HG02943 (cell line): ENCODE measurements around the gene DPP4.

Experiments
- ATAC-seq: cut with Tn5 transposase; IDR thresholded peaks from one replicate; pipeline ENCODE4 v1.9.1; 2021; ENCODE audit warnings: mild to moderate bottlenecking, low read depth, moderate library complexity; ENCODE audit not compliant: unreplicated experiment

The DPP4 gene

GRCh38 chr2:162022290-162022945, 51.6 kb downstream of the DPP4 start:
- ATAC-seq, result no peak

- no peak for ATAC-seq
Measured at GRCh38 chr2:162021516-162022058, 52.4 kb downstream of the DPP4 start.

- no peak for ATAC-seq
Measured at GRCh38 chr2:162018530-162018929, 55.5 kb downstream of the DPP4 start.

GRCh38 chr2:162017233-162017632, 56.8 kb downstream of the DPP4 start:
- ATAC-seq, result no peak

- ATAC-seq, result no peak
Measured at GRCh38 chr2:162016080-162016479, 57.9 kb downstream of the DPP4 start.

GRCh38 chr2:162014751-162015150, 59.3 kb downstream of the DPP4 start:
- ATAC-seq, result no peak

GRCh38 chr2:162013514-162014475, 60.2 kb downstream of the DPP4 start:
- no peak for ATAC-seq

- ATAC-seq, result no peak
Measured at GRCh38 chr2:162012565-162013058, 61.4 kb downstream of the DPP4 start.

- ATAC-seq, result no peak
Measured at GRCh38 chr2:162011706-162012564, 62.1 kb downstream of the DPP4 start.

GRCh38 chr2:162009543-162009942, 64.5 kb downstream of the DPP4 start:
- no peak for ATAC-seq

GRCh38 chr2:162007447-162008040, 66.5 kb downstream of the DPP4 start:
- no peak for ATAC-seq

- ATAC-seq, result no peak
Measured at GRCh38 chr2:162006337-162006736, 67.7 kb downstream of the DPP4 start.

- no peak for ATAC-seq
Measured at GRCh38 chr2:162004031-162004430, 70.0 kb downstream of the DPP4 start.

- no peak for ATAC-seq
Measured at GRCh38 chr2:162002623-162003235, 71.3 kb downstream of the DPP4 start.

- no peak for ATAC-seq
Measured at GRCh38 chr2:162000431-162000830, 73.6 kb downstream of the DPP4 start.

- ATAC-seq, result no peak
Measured at GRCh38 chr2:161999321-161999720, 74.7 kb downstream of the DPP4 start.

GRCh38 chr2:161998857-161999256, 75.2 kb downstream of the DPP4 start:
- ATAC-seq, result no peak

- ATAC-seq, result no peak
Measured at GRCh38 chr2:161997916-161998471, 76.0 kb downstream of the DPP4 start.

- ATAC-seq, result no peak
Measured at GRCh38 chr2:161995553-161996016, 78.4 kb downstream of the DPP4 start.
